GM12865 (cell line): ENCODE measurements around the gene SYT2.

Experiments used
- DNase-seq: peaks from one replicate; pipeline ENCODE4 v3.0.0; 2010; ENCODE audit warnings: low read depth
- H3K4me3 ChIP-seq: 2 replicates; pipeline ENCODE4 v1.5.1; 2011; ENCODE audit warnings: mild to moderate bottlenecking, low read depth, low read length, control low read depth
- TF ChIP-seq, protein P1 (sequence below): IDR thresholded peaks from 2 replicates; pipeline ENCODE4 v1.5.1; 2011; ENCODE audit warnings: low read length, control low read depth, low read depth, inconsistent platforms; ENCODE audit not compliant: insufficient read depth; ENCODE audit errors: missing control alignments

Gene SYT2

DNA sequence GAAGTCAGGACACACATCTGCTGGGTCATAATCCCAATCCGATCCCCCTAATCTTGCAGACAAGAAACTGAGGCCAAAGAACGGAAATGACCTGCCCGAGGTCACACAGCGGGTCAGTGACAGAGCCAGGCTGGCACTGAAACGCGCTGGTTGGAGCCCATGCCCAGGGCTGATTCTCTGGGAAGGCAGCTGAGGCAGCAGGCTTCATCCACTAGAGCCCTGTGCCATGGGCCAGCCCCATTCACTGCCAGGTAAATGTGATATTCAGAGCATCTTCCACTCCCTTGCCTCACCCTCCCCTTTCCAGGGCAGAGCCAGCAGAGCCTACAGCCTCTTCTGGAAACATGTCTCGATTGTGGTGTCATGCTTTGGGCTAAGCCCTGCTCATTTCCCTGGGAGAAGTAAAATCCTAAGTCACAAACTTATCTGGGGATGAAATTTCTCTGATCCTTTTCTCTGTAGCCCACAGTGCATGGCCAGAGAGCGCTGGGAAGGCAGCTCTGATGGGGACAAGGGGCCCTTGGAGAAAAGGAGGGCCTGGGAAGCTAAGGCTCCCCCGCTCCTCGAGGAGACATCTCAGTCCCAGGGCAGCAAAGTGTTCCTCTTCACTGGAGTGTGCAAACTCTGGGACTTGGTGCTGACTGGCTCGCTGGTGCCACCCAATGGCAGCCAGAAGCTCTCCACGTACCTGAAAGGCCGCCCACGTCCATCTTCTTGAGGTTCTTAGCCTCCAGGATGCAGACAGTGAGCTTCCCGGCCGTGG is 110.4 kb downstream of the SYT2 start:
- DNase-seq = peak; percentile 82
- H3K4me3 ChIP-seq = no peak overlapping the region
- TF ChIP-seq, protein P1, sequence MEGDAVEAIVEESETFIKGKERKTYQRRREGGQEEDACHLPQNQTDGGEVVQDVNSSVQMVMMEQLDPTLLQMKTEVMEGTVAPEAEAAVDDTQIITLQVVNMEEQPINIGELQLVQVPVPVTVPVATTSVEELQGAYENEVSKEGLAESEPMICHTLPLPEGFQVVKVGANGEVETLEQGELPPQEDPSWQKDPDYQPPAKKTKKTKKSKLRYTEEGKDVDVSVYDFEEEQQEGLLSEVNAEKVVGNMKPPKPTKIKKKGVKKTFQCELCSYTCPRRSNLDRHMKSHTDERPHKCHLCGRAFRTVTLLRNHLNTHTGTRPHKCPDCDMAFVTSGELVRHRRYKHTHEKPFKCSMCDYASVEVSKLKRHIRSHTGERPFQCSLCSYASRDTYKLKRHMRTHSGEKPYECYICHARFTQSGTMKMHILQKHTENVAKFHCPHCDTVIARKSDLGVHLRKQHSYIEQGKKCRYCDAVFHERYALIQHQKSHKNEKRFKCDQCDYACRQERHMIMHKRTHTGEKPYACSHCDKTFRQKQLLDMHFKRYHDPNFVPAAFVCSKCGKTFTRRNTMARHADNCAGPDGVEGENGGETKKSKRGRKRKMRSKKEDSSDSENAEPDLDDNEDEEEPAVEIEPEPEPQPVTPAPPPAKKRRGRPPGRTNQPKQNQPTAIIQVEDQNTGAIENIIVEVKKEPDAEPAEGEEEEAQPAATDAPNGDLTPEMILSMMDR = peak; percentile 85

GRCh38 chr1:202597090-202597761 is 113.0 kb downstream of the SYT2 start:
- TF ChIP-seq, protein P1 = no peak
- no peak for DNase-seq
- no peak overlapping the region for H3K4me3 ChIP-seq

GRCh38 chr1:202596638-202597037 is 113.6 kb downstream of the SYT2 start:
- TF ChIP-seq, protein P1 = no peak
- H3K4me3 ChIP-seq = no peak overlapping the region
- DNase-seq = no peak

DNA sequence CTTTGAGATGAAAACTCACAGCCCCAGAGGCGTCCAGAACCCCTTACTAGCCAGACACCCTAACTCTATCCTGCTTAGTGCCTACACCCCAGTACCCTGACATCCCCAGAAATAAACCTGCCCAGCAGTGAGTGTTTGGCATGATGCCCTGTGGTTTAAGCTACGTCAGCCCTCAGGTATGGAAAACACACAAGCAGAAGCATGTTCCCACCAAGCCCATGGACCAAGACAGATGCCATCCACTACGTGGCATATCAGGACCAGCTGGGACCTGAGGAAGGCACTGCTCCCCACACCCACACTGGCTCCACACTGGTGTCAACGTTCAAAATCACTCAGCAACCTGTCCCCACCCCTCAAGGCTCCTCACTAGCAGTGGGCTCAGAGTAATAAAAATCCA is 116.4 kb downstream of the SYT2 start:
- TF ChIP-seq, protein P1 = no peak
- no peak for DNase-seq
- H3K4me3 ChIP-seq = no peak overlapping the region

DNA sequence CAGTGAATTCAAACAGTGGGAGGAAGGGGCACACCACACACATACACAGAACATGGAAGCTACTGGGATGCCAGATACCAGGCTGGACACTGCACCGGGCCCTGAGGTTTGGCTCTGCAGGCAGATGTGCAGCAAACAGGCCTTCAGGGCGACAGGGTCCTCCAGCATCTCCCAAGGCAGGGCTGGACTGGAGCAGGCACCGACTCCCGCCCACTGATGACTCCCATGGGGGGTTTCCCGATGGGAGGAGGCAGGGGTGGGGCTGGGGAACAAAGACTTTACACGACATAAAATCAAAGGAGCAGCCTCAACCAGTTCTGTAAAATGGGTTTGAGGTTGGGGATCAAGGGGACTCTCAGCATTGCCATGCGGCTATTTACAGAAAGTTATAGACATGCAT is 118.1 kb downstream of the SYT2 start:
- DNase-seq = no peak
- TF ChIP-seq, protein P1 = no peak
- H3K4me3 ChIP-seq = no peak overlapping the region

DNA sequence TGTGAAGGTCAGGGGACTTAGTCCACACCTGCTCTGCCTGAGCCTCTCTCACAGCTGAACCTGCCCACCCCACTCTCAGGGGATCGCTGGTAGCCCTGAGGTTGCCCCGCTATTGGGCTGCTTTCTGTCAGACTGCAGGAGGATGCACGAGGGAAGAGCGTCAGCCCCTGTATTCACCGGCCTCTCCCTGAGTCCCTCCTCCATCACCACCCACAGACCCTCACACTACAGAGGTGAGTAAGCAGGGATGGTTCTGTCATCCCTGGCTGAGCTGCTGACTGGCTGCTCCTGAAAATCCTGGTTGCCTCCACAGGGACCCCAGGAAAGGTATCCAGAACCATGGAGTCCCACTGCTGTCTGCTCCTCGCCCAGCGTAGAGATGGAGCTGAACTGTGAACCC is 118.7 kb downstream of the SYT2 start:
- TF ChIP-seq, protein P1 = no peak
- no peak for DNase-seq
- H3K4me3 ChIP-seq = no peak overlapping the region
